Gastroesophageal sphincter (tissue), 4 donors: ENCODE results near the gene TCOF1. TPM values are rescaled to one million over a fixed set of nuclear protein-coding genes. Genes with fewer than 3 reads are reported as not detected.
A peak's percentile ranks its signal among the peaks of the same experiment; 100 is the strongest.

Source experiments
- ATAC-seq: fragments of 150-250 bp; one replicate; pipeline ENCODE4 v1.9.1; 2016; ENCODE audit warnings: mild to moderate bottlenecking, moderate library complexity
- H3K27ac ChIP-seq, 4 donors: fragments of 200-600 bp; sonication (generic) in 3 of 4; 1 replicate in 3 of 4; 2 replicates in 1 of 4; pipeline ENCODE4 v1.5.1; 2016 to 2019
- H3K27me3 ChIP-seq: fragments of 200-600 bp; sonication (generic); one replicate; pipeline ENCODE4 v1.5.1; 2019
- H3K36me3 ChIP-seq, 2 donors: fragments of 200-600 bp; sonication (generic); one replicate each; pipeline ENCODE4 v1.5.1; 2019; ENCODE audit warnings: control low read depth in 1 of 2
- H3K4me1 ChIP-seq, 3 donors: fragments of 200-600 bp; sonication (generic); 1 replicate in 2 of 3; 2 replicates in 1 of 3; pipeline ENCODE4 v1.5.1; 2016 to 2019; ENCODE audit warnings: control low read depth in 2 of 3
- H3K4me3 ChIP-seq, 2 donors: fragments of 200-600 bp; sonication (generic); one replicate each; pipeline ENCODE4 v1.5.1; 2019; ENCODE audit warnings: mild to moderate bottlenecking in 1 of 2, moderate library complexity in 1 of 2
- H3K9me3 ChIP-seq, 3 donors: fragments of 200-600 bp; sonication (generic); one replicate each; pipeline ENCODE4 v1.5.1; 2017 to 2019; ENCODE audit warnings: control low read depth in 2 of 3
- CTCF ChIP-seq, 4 experiments: fragments of 200-600 bp in 2 of 4; fragments of 450-650 bp in 2 of 4; sonication (generic) in 1 of 4; IDR thresholded peaks; one replicate each; pipeline ENCODE4 v1.5.1; 2017 to 2019; ENCODE audit warnings: antibody characterized with exemption in 4 of 4, mild to moderate bottlenecking in 2 of 4, moderate library complexity in 2 of 4
- EP300 ChIP-seq: sonication (generic); formaldehyde crosslinking; IDR thresholded peaks from one replicate; pipeline ENCODE4 v1.6.1; 2017; ENCODE audit warnings: antibody characterized with exemption, mild to moderate bottlenecking
- POLR2A ChIP-seq, 2 donors: fragments of 450-650 bp; IDR thresholded peaks; one replicate each; pipeline ENCODE4 v1.6.1; 2017; ENCODE audit warnings: antibody characterized with exemption in 2 of 2, mild to moderate bottlenecking in 2 of 2, moderate library complexity in 1 of 2
- POLR2AphosphoS5 ChIP-seq: sonication (generic); formaldehyde crosslinking; IDR thresholded peaks from one replicate; pipeline ENCODE4 v1.6.1; 2017; ENCODE audit warnings: antibody characterized with exemption
- WGBS, 2 donors: methylation state at CpG; one replicate each; pipeline ENCODE4 v1.1.5; 2018; ENCODE audit warnings: low coverage in 1 of 2; 5-methylcytosine and 5-hydroxymethylcytosine counted together
- total RNA-seq, 4 donors: library from RNA; depleted of rRNA; stranded (reverse); fragments of >200 nt; gene quantifications; one replicate each; pipeline ENCODE4 v1.1.0, GENCODE V29; 2016

Gene TCOF1
- total RNA-seq, 4 donors from 2014 or later, result 25.4 to 55.7 (median 31.0) TPM

GRCh38 chr5:150317048-150318003, 40.2 kb upstream of the TCOF1 start:
- no peaks in the 10 kb centered on the region for H3K36me3 ChIP-seq
- WGBS, 2 donors, result 69 to 84% methylated on average over 3 to 5 of the region's 11 CpGs
- no peaks in the 10 kb centered on the region for H3K27me3 ChIP-seq
- peak overlapping the region in 1 of 4 donors; percentile 10 for H3K27ac ChIP-seq
- H3K9me3 ChIP-seq, result no peaks in the 10 kb centered on the region
- TF ChIP-seq POLR2A (IDR thresholded peaks at IDR 0.05), result no peak
- TF ChIP-seq CTCF (IDR thresholded peaks at IDR 0.05), result no peak
- no peak for TF ChIP-seq POLR2AphosphoS5
- TF ChIP-seq EP300, result no peak
- ATAC-seq, result peak; percentile 17
- H3K4me1 ChIP-seq, result peaks cover 0 to 17% (median 0%) of the 10 kb centered on the region in 3 donors
- no peak overlapping the region for H3K4me3 ChIP-seq

GRCh38 chr5:150318613-150319483, 38.6 kb upstream of the TCOF1 start:
- Histone ChIP-seq H3K36me3 (no peaks in the 10 kb centered on the region), H3K4me3 (no peak overlapping the region), H3K4me1 (peaks cover 0 to 13% (median 0%) of the 10 kb centered on the region in 3 donors), H3K9me3 (no peaks in the 10 kb centered on the region), H3K27me3 (no peaks in the 10 kb centered on the region), H3K27ac (no peak overlapping the region)
- 80 to 88% methylated on average over 2 to 5 of the region's 9 CpGs for WGBS, 2 donors
- TF ChIP-seq EP300, result no peak
- TF ChIP-seq POLR2A (IDR thresholded peaks at IDR 0.05), result no peak
- TF ChIP-seq POLR2AphosphoS5, result no peak
- no peak for TF ChIP-seq CTCF (IDR thresholded peaks at IDR 0.05)
- no peak for ATAC-seq

- no peak for ATAC-seq
- Histone ChIP-seq H3K27ac (peak overlapping the region in 1 of 4 donors; percentile 32), H3K9me3 (no peaks in the 10 kb centered on the region), H3K36me3 (no peaks in the 10 kb centered on the region), H3K4me3 (no peak overlapping the region), H3K4me1 (peaks cover 0 to 11% (median 0%) of the 10 kb centered on the region in 3 donors), H3K27me3 (no peaks in the 10 kb centered on the region)
- 87 to 93% methylated on average over 4 of the region's 6 CpGs for WGBS, 2 donors
- TF ChIP-seq POLR2A (IDR thresholded peaks at IDR 0.05) (no peak), EP300 (no peak), POLR2AphosphoS5 (no peak), CTCF (IDR thresholded peaks at IDR 0.05) (no peak)
Observed at GRCh38 chr5:150319484-150319790, 38.1 kb upstream of the TCOF1 start.

- H3K4me1 ChIP-seq, result peaks cover 0 to 11% (median 0%) of the 10 kb centered on the region in 3 donors
- no peaks in the 10 kb centered on the region for H3K27me3 ChIP-seq
- H3K27ac ChIP-seq, result peak overlapping the region in 2 of 4 donors; percentile 32 to 66
- no peaks in the 10 kb centered on the region for H3K9me3 ChIP-seq
- H3K36me3 ChIP-seq, result no peaks in the 10 kb centered on the region
- 20 to 41% methylated on average over 2 of the region's 2 CpGs for WGBS, 2 donors
- ATAC-seq, result peak; percentile 97
- no peak overlapping the region for H3K4me3 ChIP-seq
- TF ChIP-seq CTCF (IDR thresholded peaks at IDR 0.05) (no peak), EP300 (no peak), POLR2A (IDR thresholded peaks at IDR 0.05) (no peak), POLR2AphosphoS5 (peak; percentile 71)
Observed at GRCh38 chr5:150320044-150320613, 37.4 kb upstream of the TCOF1 start.
